Stimulated activated CD4-positive, alpha-beta T cell treated with anti-CD3 and anti-CD28 coated beads, Interleukin-2, amount 100 ng/mL, for 48 hours (primary cell): ENCODE data around the gene INSIG1.

ENCODE experiments used
- DNase-seq, 2 donors: peaks; one replicate each; pipeline ENCODE4 v3.0.0-alpha.2; 2020

The INSIG1 gene

DNA sequence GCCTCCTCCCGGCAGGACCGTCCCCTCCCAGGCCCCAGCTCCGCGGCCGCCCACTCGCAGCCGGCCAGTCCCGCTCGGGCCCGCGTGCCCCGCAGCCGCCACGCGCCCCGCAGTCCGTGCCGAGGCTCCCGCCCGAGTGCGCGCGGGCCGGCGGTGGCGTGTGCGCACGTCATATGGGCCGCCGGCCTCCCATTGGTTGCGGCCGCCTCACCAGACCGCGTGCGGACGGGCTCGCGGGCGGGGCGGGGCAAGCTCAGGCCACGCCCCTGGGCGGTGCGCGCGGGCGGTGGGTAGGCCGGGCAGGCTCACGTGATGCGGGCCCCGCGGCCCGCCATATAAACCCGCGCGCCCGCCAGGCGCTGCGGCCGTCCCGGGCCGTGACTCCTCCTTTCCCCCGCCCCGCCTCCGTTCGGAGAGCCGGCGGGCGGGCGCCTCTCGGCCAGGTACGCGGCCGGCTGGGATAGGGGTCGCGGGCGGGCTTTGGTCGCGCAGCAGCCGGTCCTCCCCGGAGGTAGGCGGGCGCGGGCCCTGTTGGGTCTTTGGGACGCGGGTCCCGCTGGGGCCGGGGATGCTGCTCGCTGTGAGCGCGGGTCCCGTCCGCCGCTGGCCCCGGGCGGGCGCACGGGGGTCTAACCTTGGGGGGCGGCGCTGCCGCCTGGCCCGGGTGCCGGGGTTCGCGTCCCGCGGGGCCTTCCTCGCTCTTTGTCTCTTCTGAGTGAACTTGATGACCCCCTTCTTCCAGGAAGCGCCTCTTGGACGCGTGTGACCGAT lies at the start of gene INSIG1:
Gene INSIG1, plus strand, starts transcription at position 362 of the 771 bp plus-strand sequence. Its CDS starts 408 bp downstream, at position 770.
- peak; percentile 90 to 94 for DNase-seq

DNA sequence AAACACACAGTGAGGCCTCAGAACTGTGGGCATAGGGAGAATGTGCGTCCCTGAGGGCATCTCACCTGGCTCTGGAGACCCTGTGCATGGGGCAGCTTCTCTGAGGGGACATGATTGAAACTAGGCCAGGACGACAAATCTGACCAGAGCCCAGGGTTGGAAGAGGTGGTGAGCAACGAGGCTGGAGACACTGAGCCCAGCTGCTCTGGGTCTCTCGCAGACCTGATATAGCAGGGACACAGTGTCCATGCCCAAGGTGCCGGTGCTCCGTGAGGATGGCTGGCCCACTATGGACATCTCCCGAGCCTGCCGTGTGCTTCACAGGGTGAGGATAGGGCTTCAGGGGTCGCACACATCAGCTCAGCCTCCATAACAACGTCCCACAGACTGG lies 49.3 kb upstream of the INSIG1 start:
- DNase-seq = no peak

DNA sequence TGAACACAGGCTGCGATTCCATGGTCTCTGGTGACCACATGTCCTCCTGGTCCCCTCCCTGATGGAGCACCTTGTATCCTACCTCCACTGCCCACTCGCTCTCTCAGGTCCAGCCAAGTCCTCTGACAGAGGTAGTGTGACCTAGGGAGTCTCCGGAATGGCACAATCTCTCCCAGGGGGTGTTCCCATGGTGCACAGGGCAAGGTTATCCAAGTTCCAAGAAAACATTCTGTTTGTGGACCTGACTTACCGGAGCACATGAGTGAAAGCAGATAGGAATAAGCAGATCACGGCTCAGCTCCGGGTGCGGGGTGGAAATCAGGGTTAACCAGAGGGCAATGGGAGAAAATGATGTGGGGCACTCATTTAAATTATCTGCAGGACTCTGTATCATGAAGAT lies 45.8 kb upstream of the INSIG1 start:
- no peak for DNase-seq

DNA sequence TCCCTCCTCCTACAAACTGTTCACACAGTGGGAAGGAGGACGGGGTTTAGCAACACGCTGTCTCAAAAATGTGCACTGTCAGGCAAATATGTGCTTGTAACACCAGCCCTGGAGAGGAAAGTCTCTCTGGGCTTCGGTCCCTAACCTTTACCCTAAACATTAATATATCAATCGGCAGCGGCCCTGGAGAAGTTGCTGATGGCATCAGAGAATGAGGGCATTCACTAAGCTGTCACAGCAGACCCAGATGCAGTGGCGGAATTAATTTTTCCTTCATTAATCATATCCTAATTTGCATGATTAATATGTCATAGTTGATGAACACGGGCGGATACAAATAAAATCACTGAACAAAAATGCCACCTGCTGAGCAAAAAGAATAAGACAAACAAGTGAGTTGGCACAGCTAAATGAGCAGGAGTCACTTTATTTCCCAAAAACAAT lies 45.2 kb upstream of the INSIG1 start:
- no peak for DNase-seq

DNA sequence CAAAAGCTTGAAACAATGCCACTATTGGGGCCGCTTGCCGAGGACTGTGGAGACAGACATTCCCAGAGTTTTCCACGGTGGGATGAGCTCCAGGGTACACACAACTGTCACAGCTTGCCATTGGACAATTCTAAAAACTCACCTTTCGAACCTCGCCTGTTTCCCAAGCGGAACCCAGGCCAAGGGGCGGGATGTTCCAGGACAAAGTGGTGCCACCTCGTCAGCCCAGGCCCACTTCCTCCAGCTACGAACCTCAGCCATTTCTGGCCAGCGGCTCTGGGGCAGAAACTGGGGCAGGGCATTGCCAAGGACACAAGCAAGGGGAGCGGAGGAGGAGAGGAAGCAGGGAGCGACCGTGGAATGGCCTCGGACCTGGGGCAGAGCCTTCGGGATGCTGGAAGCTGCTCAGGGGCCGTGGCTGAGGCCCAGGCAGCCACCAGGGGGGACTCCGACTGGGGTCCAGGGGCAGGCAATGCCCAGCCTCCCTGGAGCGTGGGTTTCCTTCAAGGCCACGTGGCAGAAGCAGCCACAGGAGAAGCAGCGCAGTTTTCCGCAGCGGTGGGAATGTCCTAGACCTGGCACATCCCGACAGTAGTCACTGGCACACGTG lies 44.7 kb upstream of the INSIG1 start:
- DNase-seq = no peak

DNA sequence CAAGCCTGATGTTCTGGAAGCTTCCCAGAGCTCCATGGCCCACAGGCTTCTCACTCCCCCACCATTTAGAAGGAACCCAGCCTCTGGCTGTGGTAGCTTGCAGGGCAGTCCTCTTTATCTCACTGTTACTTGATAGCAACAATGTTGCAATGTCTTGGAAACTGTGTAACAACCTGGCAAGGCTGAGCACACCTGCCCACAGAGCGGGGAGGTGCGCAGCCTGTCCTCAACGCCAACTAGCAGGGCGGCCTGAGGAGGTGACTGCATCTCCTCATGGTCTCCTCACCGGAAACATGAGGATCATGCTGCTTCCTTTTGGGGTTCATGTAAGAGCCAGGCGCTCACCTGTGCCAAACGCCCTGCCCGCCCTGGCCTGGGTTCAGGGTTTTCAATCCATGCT lies 43.7 kb upstream of the INSIG1 start:
- no peak for DNase-seq

DNA sequence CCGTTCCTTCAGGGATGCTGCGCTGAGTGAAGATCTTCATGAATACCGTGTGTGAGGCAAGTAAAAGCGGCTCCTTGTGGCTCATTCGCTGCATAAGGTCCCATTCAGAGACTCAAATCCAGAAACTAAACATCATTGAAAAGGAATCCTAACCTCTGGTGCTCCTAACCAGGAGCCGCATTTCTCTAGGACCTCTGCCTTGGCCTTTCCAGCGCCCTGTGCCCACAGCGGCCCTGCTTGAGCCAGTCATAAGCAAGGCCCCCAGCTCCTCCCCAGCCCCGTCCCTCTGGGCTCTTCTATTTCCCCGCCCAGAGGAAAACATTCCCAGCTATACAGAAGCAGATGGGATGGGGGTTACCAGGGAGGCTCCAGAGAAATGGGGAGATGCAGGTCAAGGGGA lies 42.6 kb upstream of the INSIG1 start:
- DNase-seq = no peak

DNA sequence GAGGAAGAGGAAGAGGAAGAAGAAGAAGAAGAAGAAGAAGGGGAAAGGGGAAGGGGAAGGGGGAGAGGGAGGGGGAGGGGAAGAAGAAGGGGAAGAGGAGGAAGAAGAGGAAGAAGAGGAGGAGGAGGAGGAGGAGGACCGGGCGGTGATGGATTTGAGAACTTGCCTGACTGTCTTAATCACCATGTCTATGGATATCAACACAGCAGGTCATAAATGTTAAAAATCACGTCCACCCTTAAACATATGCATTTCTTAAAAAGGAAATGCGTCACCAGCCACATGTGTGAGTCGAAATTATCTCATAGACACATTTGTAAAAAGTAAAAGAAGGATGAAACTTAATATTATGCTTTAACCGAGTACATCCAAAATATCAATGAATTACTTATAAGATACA lies 42.1 kb upstream of the INSIG1 start:
- DNase-seq = no peak

DNA sequence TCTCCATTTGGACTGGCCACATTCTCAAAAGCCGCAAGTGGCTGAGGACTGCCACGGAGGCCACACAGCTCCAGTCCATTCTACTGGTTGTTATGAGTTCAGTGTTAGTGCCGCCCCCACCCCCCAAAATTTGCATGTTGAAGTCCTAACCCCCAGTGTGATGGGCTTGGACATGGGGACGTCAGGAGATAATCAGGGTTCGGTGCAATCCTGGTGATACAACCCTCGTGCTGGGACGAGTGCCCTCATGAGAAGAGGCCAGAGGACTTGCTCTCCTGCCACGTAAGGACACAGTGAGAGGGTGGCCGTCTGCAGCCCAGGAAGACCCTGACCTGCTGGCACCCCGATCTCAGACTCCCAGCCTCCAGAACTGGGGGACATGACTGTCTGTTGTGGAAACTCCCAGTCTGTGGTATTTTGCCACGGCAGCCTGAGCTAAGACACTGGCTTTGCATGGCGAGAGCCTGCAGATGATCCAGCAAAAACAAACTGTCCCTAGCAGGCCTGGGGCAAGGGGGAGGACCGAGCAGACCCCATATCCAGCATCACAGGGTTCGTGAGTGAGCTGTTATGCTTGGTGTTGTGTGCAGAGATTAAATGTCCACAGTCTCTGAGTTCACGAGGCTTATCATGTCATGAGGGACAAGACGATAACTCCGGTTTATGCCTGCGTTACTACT lies 41.5 kb upstream of the INSIG1 start:
- DNase-seq = no peak

DNA sequence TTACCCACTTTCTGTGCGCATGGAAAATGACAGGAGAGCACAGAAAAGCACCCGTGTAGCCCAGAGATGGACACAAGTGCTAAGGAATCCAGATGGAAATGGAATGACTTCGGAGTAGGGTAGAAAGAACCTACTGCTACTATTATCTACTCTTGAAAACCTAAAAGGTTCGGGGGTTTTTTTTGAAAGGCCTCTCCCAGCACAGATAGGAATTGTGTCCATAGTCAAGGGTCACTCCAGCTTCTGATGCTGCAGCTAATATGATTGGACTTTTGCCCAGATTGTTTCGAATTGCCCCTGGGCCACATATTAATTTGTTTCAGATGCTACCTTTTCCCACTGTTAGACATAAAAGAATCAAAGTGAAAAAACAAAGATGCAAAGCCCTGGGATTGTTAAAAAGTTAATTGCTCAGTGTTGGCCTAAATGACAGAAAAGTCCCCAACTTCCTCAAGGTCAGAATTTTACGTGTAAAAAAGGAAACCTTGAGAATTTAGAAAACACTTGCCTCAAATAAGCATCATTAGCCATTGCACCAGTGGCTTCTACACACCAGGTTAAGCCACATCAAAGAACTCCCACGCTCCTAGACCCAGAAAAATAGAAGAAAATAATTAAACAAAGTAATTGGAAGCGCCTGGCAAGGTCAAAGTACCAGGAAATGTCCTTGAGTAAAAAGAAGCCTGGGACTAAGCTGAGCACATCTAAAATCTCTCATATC lies 40.8 kb upstream of the INSIG1 start:
- DNase-seq = no peak

DNA sequence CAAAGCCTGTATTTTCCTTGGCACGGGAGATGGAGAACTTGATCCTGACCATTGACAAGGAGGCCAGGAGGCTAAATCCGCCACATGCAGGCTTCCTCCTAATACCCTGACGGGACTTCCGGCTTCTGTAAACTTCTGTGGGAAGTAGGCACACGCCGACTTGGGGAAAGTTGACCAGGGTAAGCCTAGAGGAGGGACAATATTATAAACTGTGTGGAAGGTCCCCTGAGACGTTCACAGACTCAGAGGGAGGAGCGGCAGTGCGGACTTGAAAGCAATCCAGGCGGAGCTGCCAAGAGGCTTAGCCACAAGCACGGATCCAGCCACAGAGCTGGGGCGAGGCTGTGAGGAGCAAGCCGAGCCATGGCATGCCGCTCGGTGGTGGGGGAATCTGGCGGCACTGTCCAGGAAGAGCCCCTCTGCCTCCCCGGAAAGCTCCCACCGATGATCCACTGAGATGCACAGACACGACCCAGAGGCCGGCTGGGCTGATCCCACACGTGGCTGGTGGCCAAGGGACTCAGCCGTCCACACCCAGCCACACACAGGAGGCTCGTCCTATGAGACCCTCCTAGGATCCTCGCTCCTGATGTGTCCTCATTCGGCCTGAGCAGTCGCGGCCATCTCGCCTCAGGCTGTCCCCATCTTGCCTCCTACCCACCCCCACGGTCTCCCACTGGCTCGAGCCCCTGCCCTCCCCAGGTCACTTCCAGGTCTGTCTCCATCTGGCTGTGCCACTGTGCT lies 40.0 kb upstream of the INSIG1 start:
- DNase-seq = no peak

DNA sequence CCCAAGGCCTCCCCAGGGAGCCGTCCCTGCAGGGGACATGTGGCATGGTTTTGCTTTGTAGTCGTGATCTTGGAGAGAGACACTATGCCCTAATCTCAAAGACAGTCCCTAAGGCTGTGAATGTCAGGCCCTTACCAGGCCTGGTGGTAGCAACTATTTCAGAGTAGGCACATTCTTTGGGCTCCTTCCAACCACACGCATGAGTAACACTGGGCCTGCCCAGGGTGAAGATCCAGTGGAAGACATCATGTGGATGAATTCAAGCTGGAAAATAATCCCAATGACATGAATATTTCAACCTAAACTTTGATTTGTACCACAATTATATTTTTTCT lies 39.5 kb upstream of the INSIG1 start:
- no peak for DNase-seq

DNA sequence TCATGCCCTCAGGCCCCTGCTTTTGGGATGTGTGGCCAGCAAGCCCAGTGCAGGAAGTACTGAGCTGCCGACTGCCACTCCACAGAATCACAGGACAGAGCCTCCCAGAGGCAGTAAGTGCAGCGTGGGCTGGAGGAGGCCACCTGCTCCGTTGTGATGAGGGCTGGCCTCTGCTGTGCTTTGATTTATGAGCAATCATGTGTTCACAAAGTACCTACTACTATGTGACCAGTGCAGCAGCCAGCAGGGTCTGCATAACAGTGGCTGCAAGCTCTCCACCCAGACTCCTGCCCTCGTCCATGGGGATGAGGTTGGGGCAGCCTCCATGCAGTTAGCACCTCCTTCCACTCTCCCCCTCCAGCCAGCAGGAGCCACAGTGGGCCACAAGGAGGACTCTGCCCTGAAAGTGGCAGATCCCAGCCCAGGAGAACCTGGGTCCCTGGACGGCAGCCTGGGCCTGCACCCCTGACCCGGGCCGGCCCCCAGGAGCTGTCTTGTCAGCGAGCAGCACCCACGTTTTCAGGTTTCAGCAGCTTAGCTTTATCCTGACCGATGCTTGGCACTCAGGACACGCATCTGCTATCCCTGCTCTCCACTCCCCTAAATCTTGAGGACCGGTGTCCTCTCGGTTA lies 37.7 kb upstream of the INSIG1 start:
- no peak for DNase-seq

DNA sequence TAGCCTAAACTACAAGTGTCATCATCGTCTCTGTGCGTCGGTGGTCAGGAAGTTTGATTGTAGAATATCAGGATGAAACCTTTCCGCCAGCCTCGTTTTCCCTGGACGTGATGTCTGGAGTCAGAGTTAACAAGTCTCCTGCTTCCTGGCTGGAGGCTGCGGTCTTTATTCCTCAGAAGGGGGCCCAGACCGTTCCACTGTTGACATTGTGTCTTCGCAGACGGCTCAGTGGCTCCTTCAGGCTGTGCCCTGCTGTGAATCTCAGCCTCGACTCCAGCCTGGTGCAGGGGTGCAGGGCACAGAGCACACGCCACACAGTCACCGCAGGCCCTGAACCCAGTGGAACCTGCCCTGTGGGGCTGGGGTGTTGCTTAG lies 37.2 kb upstream of the INSIG1 start:
- DNase-seq = no peak

DNA sequence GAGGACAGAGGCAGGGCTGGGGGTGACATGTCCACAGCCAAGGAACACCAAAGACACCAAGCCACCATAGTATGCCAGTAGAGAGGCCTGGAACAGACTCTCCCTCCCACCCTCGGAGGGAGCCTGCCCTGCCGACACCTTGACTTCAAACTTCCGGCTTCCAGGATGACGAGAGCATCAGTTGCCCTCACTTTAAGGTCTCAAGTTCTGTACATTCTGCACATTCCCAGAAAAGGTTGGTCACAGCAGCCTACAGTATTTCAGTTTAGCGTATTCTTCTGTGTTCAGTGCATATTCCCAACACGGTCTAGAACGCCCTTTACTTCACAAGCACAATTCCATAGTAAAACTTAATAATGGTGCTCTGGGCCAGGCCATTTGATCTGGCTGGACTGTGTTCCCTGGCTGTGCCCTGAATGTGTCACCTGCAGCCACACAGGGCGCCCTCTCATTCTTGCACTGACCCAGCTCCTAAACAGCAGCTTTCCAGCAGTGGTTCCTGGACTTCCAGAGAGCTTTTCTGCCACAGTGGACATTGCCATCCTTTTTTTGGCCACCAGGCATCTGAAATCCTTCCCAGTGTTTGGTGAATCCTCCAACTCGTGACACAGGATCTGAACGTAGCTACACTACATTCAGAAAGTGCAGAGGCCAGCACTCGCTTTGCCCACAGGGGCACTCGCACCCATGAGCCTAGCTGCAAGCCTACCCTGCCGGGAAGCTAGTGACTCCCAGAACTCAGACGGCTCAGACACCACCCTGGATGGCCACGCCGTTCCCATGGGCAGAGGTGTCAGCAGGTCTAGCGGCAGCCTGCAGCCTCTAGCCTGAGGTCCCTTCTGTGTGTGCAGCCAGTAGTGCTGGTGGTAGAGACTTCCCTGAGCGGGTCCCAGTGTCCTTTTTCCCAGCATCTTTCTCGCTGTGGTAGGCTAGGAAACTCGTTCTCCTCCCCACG lies 36.4 kb upstream of the INSIG1 start:
- no peak for DNase-seq

DNA sequence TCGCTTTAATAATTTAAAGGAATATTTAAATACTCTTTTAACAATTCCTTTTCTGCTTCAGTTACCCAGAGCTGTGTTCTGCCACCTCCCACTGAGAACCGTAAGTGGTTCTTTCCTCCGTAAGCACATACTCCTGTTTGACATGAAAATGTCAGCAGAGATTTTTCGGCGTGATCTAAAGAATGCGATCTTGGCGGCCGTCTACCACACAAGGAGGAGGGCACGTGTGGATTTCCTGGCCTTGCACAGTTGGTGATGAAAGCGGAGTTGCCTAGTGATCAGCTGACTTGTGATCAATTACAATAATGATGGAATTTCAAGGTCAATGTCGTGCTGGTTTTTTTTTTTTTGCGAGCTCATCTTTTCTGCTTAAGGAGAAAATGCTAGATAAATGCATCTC lies 35.6 kb upstream of the INSIG1 start:
- DNase-seq = no peak

DNA sequence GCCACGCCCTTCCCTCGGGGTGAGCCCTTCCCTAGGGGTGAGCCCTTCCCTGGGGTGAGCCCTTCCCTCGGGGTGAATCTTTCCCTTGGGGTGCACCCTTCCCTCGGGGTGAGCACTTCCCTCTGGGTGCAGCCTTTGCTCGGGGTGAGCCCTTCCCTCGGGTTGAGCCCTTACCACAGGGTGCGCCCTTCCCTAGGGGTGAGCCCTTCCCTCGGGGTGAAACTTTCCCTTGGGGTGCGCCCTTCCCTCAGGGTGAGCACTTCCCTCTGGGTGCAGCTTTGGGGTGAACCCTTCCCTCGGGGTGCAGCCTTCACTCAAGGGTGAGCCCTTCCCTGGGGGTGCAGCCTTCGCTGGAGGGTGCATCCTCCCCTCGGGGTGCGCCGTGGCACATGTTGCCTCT lies 34.6 kb upstream of the INSIG1 start:
- no peak for DNase-seq

DNA sequence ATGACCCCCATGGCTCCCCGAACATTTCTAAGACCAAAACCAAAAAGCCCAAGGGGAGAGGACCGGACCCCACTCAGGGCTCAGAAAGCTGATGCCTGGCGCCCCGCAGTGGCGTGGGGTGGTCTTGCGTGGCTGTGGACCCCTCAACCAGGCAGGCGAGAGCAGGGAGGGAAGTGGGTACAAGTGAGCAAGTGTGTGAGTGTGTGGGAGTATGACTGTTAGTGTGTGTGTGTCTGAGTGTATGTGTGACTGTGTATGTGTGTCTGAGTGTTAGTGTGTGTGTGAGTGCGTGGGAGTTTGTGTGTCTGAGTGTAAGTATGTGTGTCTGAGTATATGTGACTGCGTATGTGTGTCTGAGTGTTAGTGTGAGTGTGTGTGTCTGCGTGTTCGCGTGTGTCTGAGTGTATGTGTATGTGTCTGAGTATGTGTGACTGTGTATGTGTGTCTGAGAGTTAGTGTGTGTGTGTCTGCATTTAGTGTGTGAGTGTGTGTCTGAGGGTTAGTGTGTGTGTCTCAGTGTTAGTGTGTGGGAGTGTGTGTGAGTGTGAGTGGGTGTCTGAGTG lies 34.0 kb upstream of the INSIG1 start:
- DNase-seq = no peak

DNA sequence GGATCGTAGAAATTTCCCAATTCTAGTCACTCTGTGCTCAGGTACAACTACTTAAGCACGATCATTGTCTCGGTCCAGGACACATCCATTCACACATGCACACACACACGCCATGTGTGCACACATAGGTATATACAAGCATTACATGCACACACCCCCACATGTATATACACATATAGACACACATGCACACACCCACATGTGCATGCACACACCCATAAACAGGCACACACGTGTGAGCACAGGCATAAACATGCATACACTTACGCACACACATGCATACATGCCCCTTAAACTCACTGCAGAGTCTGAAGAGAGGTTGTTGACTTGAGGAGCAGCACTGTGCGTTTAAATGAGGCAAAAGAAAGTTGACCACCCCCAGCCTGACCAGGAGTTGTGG lies 32.5 kb upstream of the INSIG1 start:
- no peak for DNase-seq

DNA sequence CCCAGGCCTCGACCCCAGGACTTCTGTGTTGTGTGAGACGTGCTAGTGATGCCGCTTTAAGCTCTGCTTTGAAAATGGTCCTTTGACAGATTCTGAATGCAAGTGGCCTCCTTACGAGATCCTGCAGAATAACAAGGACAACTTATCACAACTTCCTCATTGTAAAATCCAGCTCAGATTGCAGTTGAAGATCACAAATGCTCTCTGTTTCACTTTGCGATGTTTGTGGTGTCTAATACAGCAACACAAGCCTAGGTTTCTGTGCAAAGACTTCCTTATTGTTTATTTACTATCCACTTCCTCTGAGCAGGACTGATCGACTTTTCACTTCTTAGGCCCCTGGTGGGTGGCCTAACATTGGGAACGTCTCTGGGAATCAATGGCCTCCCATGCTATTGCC lies 31.7 kb upstream of the INSIG1 start:
- no peak for DNase-seq

DNA sequence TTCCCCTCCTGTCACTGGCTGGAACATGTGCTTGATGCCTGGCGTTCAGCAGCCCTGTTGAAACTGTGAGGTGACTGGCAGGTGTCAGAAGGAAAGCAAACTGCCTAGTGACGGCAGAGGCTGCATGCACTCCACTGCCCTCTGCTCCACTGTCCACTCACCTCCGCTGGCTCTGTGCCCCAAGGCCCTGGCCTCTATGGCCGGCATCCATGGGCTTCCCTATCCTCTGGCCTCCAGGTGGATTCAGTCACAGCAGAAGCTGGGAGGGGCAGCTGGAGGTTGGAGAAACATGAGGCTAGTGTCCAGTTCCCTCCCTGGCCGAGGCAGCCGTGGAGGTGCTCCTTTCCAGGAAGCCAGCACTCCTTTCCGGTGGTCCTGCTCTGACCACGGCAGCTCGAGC lies 31.2 kb upstream of the INSIG1 start:
- DNase-seq = no peak
